ENCODE data around the gene CFAP58.
A peak's percentile ranks its signal among the peaks of the same experiment; 100 is the strongest.

CFAP58 gene

DNA sequence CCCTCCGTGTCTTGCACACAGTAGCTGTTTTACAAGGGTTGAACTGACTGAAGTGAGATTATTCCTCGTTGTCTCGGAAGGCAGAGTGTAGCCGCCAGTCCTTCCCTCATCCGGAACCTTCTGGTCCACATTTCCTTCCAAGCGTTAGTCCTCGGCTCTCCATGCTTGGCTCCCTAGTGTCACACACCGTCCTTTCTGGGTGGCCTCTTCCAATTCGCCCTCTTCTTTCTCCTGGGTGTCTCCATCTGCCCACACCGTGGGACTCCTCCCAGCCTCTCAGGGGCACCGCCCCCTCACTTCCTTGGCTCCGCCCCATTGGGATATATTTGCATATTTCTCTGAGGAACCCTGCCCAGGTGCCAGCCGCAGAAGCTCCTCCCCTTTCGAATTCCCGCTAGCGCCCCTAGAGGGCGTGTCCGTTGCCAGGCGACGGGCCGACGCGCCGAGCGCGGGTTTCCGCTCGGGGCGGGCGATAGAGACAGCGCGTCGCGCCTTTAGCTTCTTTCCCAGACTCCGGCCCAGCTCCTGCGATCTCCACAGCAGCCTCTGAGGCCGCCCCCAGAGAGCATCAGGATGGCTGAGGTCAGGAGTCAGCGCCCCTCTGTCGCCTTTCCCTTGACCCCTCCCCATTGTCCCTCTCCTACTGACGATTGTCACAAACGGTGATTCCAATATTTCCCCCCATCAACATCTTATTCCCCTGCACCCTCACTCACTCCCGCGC is at the start of gene CFAP58:
Gene CFAP58 (plus strand): TSS at position 509 of the 724 bp plus-strand sequence. CDS start 65 bp downstream, at position 574.
- peak within 1 kb of the TSS; percentile 61 for H3K4me3 ChIP-seq (replicated peaks; ENCODE audit: low read depth, low read length)
- peak; percentile 58 for TF ChIP-seq CTCF (IDR thresholded peaks at IDR 0.05; ENCODE audit: low read length, missing control alignments)
- peak; percentile 92 for DNase-seq (ENCODE audit: low read depth)

- H3K4me3 ChIP-seq (replicated peaks; ENCODE audit: low read depth, low read length) = no peak overlapping the region
- DNase-seq (ENCODE audit: low read depth) = no peak
- TF ChIP-seq CTCF (IDR thresholded peaks at IDR 0.05; ENCODE audit: low read length, missing control alignments) = no peak
Observed at GRCh38 chr10:104304356-104304745, 49.3 kb upstream of the CFAP58 start.

DNA sequence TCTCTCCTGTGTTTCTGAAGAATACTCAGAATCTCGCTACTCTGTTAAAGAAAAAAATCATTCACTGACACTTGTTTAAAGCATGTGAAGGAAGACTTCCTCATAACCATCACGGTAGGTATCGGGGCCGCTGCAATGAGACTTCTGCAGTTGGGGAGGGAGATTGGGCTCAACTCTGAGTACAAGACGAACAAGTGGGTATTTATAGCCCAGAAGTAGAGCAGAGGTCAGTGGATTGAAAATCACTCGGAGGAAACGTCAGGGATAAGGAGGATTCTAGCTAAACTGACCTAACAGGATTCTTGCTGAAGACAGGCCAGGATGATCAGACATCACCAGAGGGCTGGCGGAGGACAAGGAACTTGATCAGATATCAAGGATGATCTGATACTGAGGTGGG is 48.7 kb upstream of the CFAP58 start:
- no peak overlapping the region for H3K4me3 ChIP-seq (replicated peaks; ENCODE audit: low read depth, low read length)
- TF ChIP-seq CTCF (IDR thresholded peaks at IDR 0.05; ENCODE audit: low read length, missing control alignments) = no peak
- DNase-seq (ENCODE audit: low read depth) = no peak

- H3K4me3 ChIP-seq (replicated peaks; ENCODE audit: low read depth, low read length) = no peak overlapping the region
- no peak for TF ChIP-seq CTCF (IDR thresholded peaks at IDR 0.05; ENCODE audit: low read length, missing control alignments)
- DNase-seq (ENCODE audit: low read depth) = no peak
Observed at GRCh38 chr10:104306897-104307296, 46.7 kb upstream of the CFAP58 start.

GRCh38 chr10:104307576-104308438 is 45.8 kb upstream of the CFAP58 start:
- H3K4me3 ChIP-seq (replicated peaks; ENCODE audit: low read depth, low read length) = no peak overlapping the region
- DNase-seq (ENCODE audit: low read depth) = no peak
- TF ChIP-seq CTCF (IDR thresholded peaks at IDR 0.05; ENCODE audit: low read length, missing control alignments) = no peak

DNA sequence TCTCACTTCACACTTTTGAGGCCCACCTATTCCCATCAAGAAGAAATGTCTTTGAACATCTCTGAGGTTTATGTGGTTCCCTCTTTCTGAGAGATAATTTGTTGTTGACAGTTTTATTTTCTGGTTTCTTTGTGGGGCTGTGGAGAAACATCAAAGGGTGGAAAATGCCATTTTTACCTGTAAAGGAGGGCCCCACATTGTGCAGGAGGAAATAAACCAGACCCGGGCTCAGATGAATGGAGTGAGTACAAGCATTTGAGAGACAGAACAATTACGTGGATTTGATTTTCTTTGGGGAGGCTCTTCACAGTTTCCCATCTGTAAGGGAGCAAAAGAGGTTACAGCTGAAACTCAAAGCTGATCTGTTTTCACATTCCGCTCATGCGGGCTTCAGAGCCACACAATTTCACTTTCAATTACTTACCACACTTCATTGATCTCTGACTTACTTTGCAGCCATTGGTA is 45.2 kb upstream of the CFAP58 start:
- TF ChIP-seq CTCF (IDR thresholded peaks at IDR 0.05; ENCODE audit: low read length, missing control alignments) = no peak
- DNase-seq (ENCODE audit: low read depth) = no peak
- H3K4me3 ChIP-seq (replicated peaks; ENCODE audit: low read depth, low read length) = no peak overlapping the region

Data from fibroblast of pulmonary artery (primary cell).